HG03139 (cell line): ENCODE measurements around the gene HBB.

Experiments used
- ATAC-seq: cut with Tn5 transposase; IDR thresholded peaks from one replicate; pipeline ENCODE4 v1.9.1; 2021; ENCODE audit not compliant: unreplicated experiment

Gene HBB

GRCh38 chr11:5247472-5248192, 20.8 kb upstream of the HBB start:
- no peak for ATAC-seq

GRCh38 chr11:5246772-5247471, 20.1 kb upstream of the HBB start:
- ATAC-seq: no peak

- no peak for ATAC-seq
Measured at GRCh38 chr11:5245155-5245554, 18.3 kb upstream of the HBB start.

- no peak for ATAC-seq
Measured at GRCh38 chr11:5243816-5244180, 16.9 kb upstream of the HBB start.

GRCh38 chr11:5242933-5243815, 16.3 kb upstream of the HBB start:
- peak; percentile 70 for ATAC-seq

- ATAC-seq: no peak
Measured at GRCh38 chr11:5242208-5242607, 15.3 kb upstream of the HBB start.

GRCh38 chr11:5241458-5241857, 14.6 kb upstream of the HBB start:
- ATAC-seq: no peak

- ATAC-seq: no peak
Measured at GRCh38 chr11:5240458-5240857, 13.6 kb upstream of the HBB start.

GRCh38 chr11:5240056-5240455, 13.2 kb upstream of the HBB start:
- ATAC-seq: no peak

- ATAC-seq: no peak
Measured at GRCh38 chr11:5239046-5239445, 12.2 kb upstream of the HBB start.

- ATAC-seq: no peak
Measured at GRCh38 chr11:5238486-5238885, 11.6 kb upstream of the HBB start.

- no peak for ATAC-seq
Measured at GRCh38 chr11:5237420-5237819, 10.5 kb upstream of the HBB start.

- ATAC-seq: no peak
Measured at GRCh38 chr11:5235364-5236095, 8.7 kb upstream of the HBB start.

GRCh38 chr11:5234381-5234834, 7.5 kb upstream of the HBB start, which contains the start of gene HBD:
Gene HBD (minus strand): TSS chr11:5234483. CDS start chr11:5234433, 50 bp downstream.
- ATAC-seq: peak; percentile 87

GRCh38 chr11:5233307-5233706, 6.4 kb upstream of the HBB start:
- no peak for ATAC-seq

- no peak for ATAC-seq
Measured at GRCh38 chr11:5232821-5233220, 6.0 kb upstream of the HBB start.

- ATAC-seq: no peak
Measured at GRCh38 chr11:5232176-5232575, 5.3 kb upstream of the HBB start.

- no peak for ATAC-seq
Measured at GRCh38 chr11:5231111-5231510, 4.2 kb upstream of the HBB start.

- no peak for ATAC-seq
Measured at GRCh38 chr11:5230266-5230665, 3.4 kb upstream of the HBB start.

GRCh38 chr11:5229796-5230195, 2.9 kb upstream of the HBB start:
- no peak for ATAC-seq

- no peak for ATAC-seq
Measured at GRCh38 chr11:5229356-5229755, 2.5 kb upstream of the HBB start.
